ENCODE measurements around the gene METTL26. TPM values are rescaled to one million over a fixed set of nuclear protein-coding genes. Genes with fewer than 3 reads are reported as not detected.

METTL26 gene
- total RNA-seq, 1 donor from 2014 or later: 73.2 TPM

DNA sequence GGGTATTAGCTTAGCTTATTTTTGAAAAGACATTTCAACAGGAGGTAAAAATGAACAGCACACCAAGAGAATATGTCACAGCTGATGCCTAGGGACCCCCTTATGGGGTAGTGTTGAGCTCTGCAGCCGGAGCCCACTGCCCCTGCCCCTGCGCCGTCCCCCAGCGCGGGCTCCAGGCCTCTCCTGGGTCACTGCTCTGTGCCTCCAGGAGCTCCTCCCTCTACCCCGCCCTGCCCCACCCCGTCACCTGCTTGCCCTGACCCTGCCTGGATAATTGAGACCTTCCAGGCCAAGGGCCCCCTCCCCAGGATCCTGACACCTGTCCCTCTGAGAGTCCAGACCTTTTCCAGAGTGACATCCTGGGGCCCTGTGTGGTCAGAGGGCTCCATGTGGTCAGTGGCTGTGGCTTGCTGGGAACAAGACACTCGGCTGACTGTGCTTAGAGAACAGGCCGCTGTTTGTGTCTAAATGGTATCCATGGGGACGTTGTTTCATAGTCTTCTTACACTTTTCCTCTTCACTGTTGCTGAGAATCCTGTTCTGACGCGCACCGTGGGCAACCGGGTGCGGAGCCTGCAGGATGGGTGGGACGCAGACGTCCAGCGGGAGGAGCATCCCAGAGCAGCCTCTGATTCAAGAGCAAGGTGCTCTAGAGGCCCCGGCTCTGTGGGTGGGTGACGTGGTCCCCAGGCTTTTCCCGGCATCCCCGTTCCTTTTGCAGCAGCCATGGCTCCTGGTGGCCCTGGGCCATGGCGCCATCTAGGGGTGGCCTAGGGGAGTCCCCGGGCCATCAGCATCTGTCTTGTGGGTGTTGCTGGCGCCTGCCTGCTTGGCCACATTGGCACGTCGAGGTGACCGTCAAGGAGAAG is 25.4 kb downstream of the METTL26 start:
- no peak for DNase-seq (ENCODE audit: low spot score in 2 of 2, unreplicated experiment in 2 of 2)

DNA sequence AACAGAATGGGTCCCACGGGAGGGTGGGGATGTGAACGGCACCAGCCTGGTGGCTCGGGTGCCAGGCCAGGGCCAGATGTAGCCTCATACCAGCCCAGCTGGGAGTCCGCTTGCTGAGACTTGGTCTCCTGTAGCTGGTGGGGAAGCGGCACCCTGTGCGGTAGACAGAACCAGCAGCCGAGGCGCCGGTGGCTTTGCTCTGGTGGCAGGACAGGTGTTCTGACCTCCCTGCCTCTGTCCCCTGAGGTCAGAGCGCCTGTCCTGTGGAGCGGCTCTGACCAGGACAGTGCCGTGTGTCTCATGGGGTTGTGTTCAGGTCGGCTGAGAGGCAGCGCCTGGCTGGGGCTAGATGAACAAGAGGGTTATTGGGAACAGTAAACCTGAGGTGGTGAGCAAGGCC is 26.1 kb downstream of the METTL26 start:
- Mint-ChIP-seq H3K9me3 (no peaks in the 10 kb centered on the region), H3K4me3 (no peak overlapping the region), H3K36me3 (peaks cover 15% of the 10 kb centered on the region), H3K27ac (no peak overlapping the region), H3K27me3 (ENCODE audit: low read depth) (no peaks in the 10 kb centered on the region), H3K4me1 (peaks cover 2% of the 10 kb centered on the region)
- TF ChIP-seq, protein P1, sequence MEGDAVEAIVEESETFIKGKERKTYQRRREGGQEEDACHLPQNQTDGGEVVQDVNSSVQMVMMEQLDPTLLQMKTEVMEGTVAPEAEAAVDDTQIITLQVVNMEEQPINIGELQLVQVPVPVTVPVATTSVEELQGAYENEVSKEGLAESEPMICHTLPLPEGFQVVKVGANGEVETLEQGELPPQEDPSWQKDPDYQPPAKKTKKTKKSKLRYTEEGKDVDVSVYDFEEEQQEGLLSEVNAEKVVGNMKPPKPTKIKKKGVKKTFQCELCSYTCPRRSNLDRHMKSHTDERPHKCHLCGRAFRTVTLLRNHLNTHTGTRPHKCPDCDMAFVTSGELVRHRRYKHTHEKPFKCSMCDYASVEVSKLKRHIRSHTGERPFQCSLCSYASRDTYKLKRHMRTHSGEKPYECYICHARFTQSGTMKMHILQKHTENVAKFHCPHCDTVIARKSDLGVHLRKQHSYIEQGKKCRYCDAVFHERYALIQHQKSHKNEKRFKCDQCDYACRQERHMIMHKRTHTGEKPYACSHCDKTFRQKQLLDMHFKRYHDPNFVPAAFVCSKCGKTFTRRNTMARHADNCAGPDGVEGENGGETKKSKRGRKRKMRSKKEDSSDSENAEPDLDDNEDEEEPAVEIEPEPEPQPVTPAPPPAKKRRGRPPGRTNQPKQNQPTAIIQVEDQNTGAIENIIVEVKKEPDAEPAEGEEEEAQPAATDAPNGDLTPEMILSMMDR (IDR thresholded peaks at IDR 0.05; ENCODE audit: unreplicated experiment): no peak
- DNase-seq (ENCODE audit: low spot score in 2 of 2, unreplicated experiment in 2 of 2): no peak

More for the DNA sequence above, 25.4 kb downstream of the METTL26 start:
- H3K4me1 Mint-ChIP-seq: peaks cover 2% of the 10 kb centered on the region
- H3K4me3 Mint-ChIP-seq: no peak overlapping the region
- no peaks in the 10 kb centered on the region for H3K27me3 Mint-ChIP-seq (ENCODE audit: low read depth)
- TF ChIP-seq, protein P1 (IDR thresholded peaks at IDR 0.05; ENCODE audit: unreplicated experiment): peak; percentile 25
- H3K9me3 Mint-ChIP-seq: no peaks in the 10 kb centered on the region
- H3K27ac Mint-ChIP-seq: no peak overlapping the region
- H3K36me3 Mint-ChIP-seq: peaks cover 17% of the 10 kb centered on the region

DNA sequence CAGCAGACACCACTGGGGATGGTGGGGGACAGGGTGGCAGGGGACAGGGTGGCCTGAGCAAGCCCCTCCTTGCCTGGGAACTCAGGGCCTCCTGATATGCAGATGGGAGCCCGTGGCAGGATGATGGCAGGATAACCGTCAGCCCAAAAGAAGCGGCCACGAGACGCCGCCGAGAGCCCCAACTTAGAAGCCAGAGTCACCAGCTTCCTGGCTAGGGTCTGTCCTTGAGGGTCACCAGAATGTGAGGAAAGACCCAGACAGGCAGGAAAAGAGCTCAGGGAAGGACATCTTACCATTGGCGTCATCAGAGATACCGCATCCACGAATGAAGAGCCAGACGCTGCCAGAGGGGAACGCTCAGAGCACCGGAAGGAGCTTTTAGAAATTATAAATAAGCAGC is 26.8 kb downstream of the METTL26 start:
- Mint-ChIP-seq H3K36me3 (peaks cover 13% of the 10 kb centered on the region), H3K4me1 (peaks cover 2% of the 10 kb centered on the region), H3K4me3 (no peak overlapping the region), H3K27ac (no peak overlapping the region), H3K9me3 (peaks cover 3% of the 10 kb centered on the region), H3K27me3 (ENCODE audit: low read depth) (no peaks in the 10 kb centered on the region)
- TF ChIP-seq, protein P1 (IDR thresholded peaks at IDR 0.05; ENCODE audit: unreplicated experiment): no peak
- DNase-seq (ENCODE audit: low spot score in 2 of 2, unreplicated experiment in 2 of 2): no peak

DNA sequence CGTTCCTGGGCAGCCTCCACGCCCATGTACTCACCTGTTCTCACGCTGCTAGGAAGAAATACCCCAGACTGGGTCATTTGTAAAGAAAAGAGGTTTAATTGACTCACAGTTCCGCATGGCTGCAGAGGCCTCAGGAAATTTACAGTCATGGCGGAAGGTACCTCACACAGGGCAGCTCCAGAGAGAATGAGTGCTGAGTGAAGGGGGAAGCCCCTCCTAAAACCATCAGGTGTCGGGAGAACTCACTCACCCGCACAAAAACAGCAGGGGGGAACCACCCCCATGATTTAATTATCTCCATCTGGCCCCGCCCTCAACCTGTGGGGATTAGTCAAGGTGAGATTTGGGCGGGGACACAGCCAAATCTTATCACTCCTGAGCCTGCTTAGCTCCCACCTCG is 28.1 kb downstream of the METTL26 start:
- Mint-ChIP-seq H3K4me3 (no peak overlapping the region), H3K9me3 (peaks cover 4% of the 10 kb centered on the region), H3K4me1 (peaks cover 2% of the 10 kb centered on the region), H3K36me3 (peaks cover 13% of the 10 kb centered on the region), H3K27ac (no peak overlapping the region), H3K27me3 (ENCODE audit: low read depth) (no peaks in the 10 kb centered on the region)
- TF ChIP-seq, protein P1 (IDR thresholded peaks at IDR 0.05; ENCODE audit: unreplicated experiment): no peak
- DNase-seq (ENCODE audit: low spot score in 2 of 2, unreplicated experiment in 2 of 2): no peak

DNA sequence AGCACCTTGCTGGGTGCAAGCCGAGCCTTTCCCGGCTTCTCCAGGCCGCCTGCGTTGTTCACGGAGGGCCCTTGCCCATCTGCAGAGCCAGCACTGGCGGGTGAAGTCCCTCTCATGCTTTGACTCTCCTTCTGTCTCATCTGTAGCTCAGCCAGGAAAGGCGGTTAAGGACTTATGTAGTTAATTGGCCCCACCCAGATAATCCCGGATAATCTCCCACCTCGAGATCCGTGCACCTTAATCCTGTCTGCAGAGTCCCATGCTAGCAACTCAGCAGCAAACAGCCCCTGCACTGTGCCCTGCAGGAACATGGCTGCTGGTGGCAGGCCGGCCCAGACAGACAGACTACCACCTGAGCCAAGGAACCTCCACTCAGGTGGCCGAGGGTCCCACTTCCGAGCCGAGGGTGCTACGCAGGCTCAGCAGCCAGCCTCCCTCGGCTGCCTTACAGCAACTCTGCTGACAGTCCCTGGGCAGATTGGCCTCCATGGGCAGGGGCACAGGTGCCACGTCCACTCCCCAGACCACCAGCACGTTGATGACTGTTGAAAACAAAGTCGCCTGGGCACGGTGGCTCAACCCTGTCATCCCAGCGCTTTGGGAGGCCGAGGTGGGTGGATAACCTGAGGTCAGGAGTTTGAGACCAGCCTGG is 29.3 kb downstream of the METTL26 start:
- Mint-ChIP-seq H3K27me3 (ENCODE audit: low read depth) (no peaks in the 10 kb centered on the region), H3K4me3 (no peak overlapping the region), H3K36me3 (peaks cover 15% of the 10 kb centered on the region), H3K4me1 (peaks cover 2% of the 10 kb centered on the region), H3K9me3 (peaks cover 4% of the 10 kb centered on the region), H3K27ac (no peak overlapping the region)
- TF ChIP-seq, protein P1 (IDR thresholded peaks at IDR 0.05; ENCODE audit: unreplicated experiment): no peak
- DNase-seq (ENCODE audit: low spot score in 2 of 2, unreplicated experiment in 2 of 2): no peak

All from mesothelial cell of epicardium (in vitro differentiated cells).